Gastrocnemius medialis (tissue), 4 donors: ENCODE results near the gene RPUSD3. TPM values are rescaled to one million over a fixed set of nuclear protein-coding genes. Genes with fewer than 3 reads are reported as not detected.
A peak's percentile ranks its signal among the peaks of the same experiment; 100 is the strongest.

Experiments
- ATAC-seq, 2 donors: fragments of 150-250 bp; one replicate each; pipeline ENCODE4 v1.9.1; 2016
- DNase-seq, 2 donors: peaks; one replicate each; pipeline ENCODE4 v3.0.0-alpha.2; 2019
- H3K27ac ChIP-seq, 4 donors: fragments of 200-600 bp; sonication (generic); 1 replicate in 1 of 4; 2 replicates in 3 of 4; pipeline ENCODE4 v1.5.1; 2016 to 2018; ENCODE audit warnings: mild to moderate bottlenecking in 2 of 4, moderate library complexity in 1 of 4
- H3K27me3 ChIP-seq, 3 donors: fragments of 200-600 bp; sonication (generic) in 2 of 3; 1 replicate in 1 of 3; 2 replicates in 2 of 3; pipeline versions ENCODE4 v1.5.1 to v1.6.0; 2016 to 2019; ENCODE audit warnings: mild to moderate bottlenecking in 1 of 3, moderate library complexity in 1 of 3
- H3K36me3 ChIP-seq, 2 donors: fragments of 200-600 bp; sonication (generic) in 1 of 2; one replicate each; pipeline ENCODE4 v1.5.1; 2017 to 2018
- H3K4me1 ChIP-seq, 2 donors: fragments of 200-600 bp; sonication (generic) in 1 of 2; one replicate each; pipeline ENCODE4 v1.5.1; 2016 to 2017; ENCODE audit warnings: mild to moderate bottlenecking in 2 of 2
- H3K4me3 ChIP-seq, 4 donors: fragments of 200-600 bp; sonication (generic) in 3 of 4; 1 replicate in 1 of 4; 2 replicates in 3 of 4; pipeline ENCODE4 v1.5.1; 2016 to 2019; ENCODE audit warnings: mild to moderate bottlenecking in 2 of 4
- H3K9me3 ChIP-seq, 3 donors: fragments of 200-600 bp; sonication (generic) in 2 of 3; 1 replicate in 1 of 3; 2 replicates in 2 of 3; pipeline ENCODE4 v1.5.1; 2016 to 2019
- POLR2A ChIP-seq, 2 donors: fragments of 450-650 bp; IDR thresholded peaks; one replicate each; pipeline ENCODE4 v1.6.1; 2017; ENCODE audit warnings: antibody characterized with exemption in 2 of 2, mild to moderate bottlenecking in 2 of 2, moderate library complexity in 2 of 2
- in situ Hi-C, 4 donors: fragments of 200-750 bp; cut with MboI; loops; one replicate each; pipeline versions ENCODE4 v1.15.0 to v1.8.0; 2017; ENCODE audit warnings: low sequenced_read_pairs in 4 of 4
- intact Hi-C: fragments of 100-400 bp; cut with DNase I; formaldehyde crosslinking; loops from one replicate; pipeline ENCODE4 v1.15.1; 2023; ENCODE audit warnings: low total_unique reads
- total RNA-seq, 4 donors: library from RNA; depleted of rRNA; stranded (reverse); fragments of >200 nt; gene quantifications; one replicate each; pipeline versions ENCODE4 v1.1.0 to v1.2.3, GENCODE V29; 2016
- TF ChIP-seq, protein P1 (sequence below), 5 experiments: fragments of 450-650 bp in 3 of 5; fragments of 200-600 bp in 2 of 5; sonication (generic) in 2 of 5; IDR thresholded peaks in 4 of 5; conservative IDR thresholded peaks in 1 of 5; 1 replicate in 4 of 5; 2 replicates in 1 of 5; pipeline ENCODE4 v1.5.1; 2016 to 2019; ENCODE audit warnings: antibody characterized with exemption in 5 of 5, mild to moderate bottlenecking in 3 of 5, moderate library complexity in 3 of 5

Gene RPUSD3
- total RNA-seq, 4 donors from 2014 or later: 72.7 to 96.7 (median 75.5) TPM

DNA sequence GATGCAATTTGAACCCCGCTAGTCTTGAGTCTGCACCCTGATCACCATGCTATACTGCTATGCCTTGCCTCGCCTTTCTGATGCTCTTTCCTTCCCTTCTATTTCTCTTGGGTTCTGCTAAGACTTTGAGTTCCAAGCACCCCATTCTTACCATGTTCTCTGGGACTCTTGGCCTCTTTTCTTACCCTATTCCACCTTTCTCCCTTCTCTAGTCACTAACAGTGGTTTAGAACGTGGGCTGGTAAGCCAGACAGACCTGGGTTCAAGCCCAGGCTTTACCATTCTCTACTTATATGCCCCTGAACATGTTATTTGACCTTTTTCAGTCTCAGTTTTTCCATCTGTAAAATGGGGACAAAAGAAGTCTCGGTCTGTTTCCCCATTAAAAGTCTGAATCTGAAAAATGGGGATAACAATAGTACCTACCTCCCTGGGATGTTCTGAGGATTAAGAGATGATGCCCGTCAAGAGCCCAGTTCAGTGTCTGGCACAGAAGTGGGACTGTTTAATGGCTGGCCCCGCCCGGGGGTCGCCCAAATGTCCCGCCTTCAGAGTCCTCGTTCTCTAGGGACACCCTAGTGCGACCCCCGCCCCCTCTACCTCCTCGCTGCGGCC lies 51.9 kb downstream of the RPUSD3 start:
- ATAC-seq (peak in 1 of 2 donors; percentile 2), DNase-seq (no peak)
- no peak for TF ChIP-seq POLR2A (IDR thresholded peaks at IDR 0.05)
- TF ChIP-seq, protein P1, sequence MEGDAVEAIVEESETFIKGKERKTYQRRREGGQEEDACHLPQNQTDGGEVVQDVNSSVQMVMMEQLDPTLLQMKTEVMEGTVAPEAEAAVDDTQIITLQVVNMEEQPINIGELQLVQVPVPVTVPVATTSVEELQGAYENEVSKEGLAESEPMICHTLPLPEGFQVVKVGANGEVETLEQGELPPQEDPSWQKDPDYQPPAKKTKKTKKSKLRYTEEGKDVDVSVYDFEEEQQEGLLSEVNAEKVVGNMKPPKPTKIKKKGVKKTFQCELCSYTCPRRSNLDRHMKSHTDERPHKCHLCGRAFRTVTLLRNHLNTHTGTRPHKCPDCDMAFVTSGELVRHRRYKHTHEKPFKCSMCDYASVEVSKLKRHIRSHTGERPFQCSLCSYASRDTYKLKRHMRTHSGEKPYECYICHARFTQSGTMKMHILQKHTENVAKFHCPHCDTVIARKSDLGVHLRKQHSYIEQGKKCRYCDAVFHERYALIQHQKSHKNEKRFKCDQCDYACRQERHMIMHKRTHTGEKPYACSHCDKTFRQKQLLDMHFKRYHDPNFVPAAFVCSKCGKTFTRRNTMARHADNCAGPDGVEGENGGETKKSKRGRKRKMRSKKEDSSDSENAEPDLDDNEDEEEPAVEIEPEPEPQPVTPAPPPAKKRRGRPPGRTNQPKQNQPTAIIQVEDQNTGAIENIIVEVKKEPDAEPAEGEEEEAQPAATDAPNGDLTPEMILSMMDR (IDR thresholded peaks at IDR 0.05 in 4 of 5, conservative IDR thresholded peaks at IDR 0.05 in 1 of 5): no peak
- Histone ChIP-seq H3K4me1 (peaks cover 20 to 24% of the 10 kb centered on the region in 2 donors), H3K36me3 (peaks cover 0 to 14% of the 10 kb centered on the region in 2 donors), H3K27me3 (no peaks in the 10 kb centered on the region), H3K9me3 (no peaks in the 10 kb centered on the region), H3K4me3 (peak overlapping the region; percentile 89 to 99 (median 94)), H3K27ac (peak overlapping the region; percentile 93 to 99 (median 98))
- in situ Hi-C loops: no loop called here
- intact Hi-C loops: loop anchor here (1.0 to 2.0 kb wide), 4 partner anchors 43 to 143 kb away; partner anchors contain the start of genes BRPF1, MTMR14, OGG1 and RPUSD3

DNA sequence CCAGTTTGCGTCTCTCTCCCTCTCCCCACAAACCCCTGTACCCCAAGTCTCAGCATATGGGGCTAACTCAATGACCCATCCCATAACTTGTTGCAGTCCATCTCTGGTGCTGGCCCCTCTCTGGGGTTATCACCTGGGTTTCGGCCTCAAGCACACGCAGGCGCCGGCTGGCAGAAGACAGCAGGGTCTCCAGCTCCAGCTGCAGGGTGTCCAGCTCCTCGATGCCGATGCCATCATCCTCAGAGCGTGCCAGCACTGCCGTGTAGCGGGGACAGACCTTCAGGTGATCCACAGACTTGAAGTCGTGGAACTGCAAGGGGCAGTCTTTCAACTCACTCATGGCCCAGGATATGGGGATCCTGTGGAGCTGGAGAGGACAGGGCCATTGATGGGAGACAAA lies 52.7 kb downstream of the RPUSD3 start:
- Histone ChIP-seq H3K27ac (peak overlapping the region; percentile 93 to 99 (median 98)), H3K36me3 (peaks cover 0 to 21% of the 10 kb centered on the region in 2 donors), H3K9me3 (no peaks in the 10 kb centered on the region), H3K4me3 (no peak overlapping the region), H3K27me3 (no peaks in the 10 kb centered on the region), H3K4me1 (peaks cover 20 to 24% of the 10 kb centered on the region in 2 donors)
- intact Hi-C loops (no loop called here), in situ Hi-C loops (no loop called here)
- DNase-seq (no peak), ATAC-seq (no peak)
- TF ChIP-seq, protein P1 (IDR thresholded peaks at IDR 0.05 in 4 of 5, conservative IDR thresholded peaks at IDR 0.05 in 1 of 5): no peak
- TF ChIP-seq POLR2A (IDR thresholded peaks at IDR 0.05): no peak

Other genes starting within 250 kb of the RPUSD3 start
- 10 to 100 TPM; 53.7 to 87.0 (median 68.3) TPM for gene MTMR14, start 194.5 kb downstream of the RPUSD3 start, total RNA-seq
- gene CPNE9, start 140.2 kb downstream of the RPUSD3 start, total RNA-seq: not detected
- 10 to 100 TPM; 12.0 to 19.5 (median 14.7) TPM for gene BRPF1, start 112.3 kb downstream of the RPUSD3 start, total RNA-seq
- 10 to 100 TPM in 1 of 4 donors, 1 to 10 TPM in 3; 4.1 to 13.3 (median 7.4) TPM for gene OGG1, start 94.1 kb downstream of the RPUSD3 start, total RNA-seq
- 10 to 100 TPM in 1 of 4 donors, 1 to 10 TPM in 3; 2.1 to 11.6 (median 8.0) TPM for gene CAMK1, start 74.1 kb downstream of the RPUSD3 start, total RNA-seq
- gene TADA3, start 51.5 kb downstream of the RPUSD3 start, total RNA-seq: 10 to 100 TPM; 58.1 to 83.5 (median 66.7) TPM
- gene ARPC4, start 50.9 kb downstream of the RPUSD3 start, total RNA-seq: 100 to 1,000 TPM in 3 of 4 donors, 10 to 100 TPM in 1; 96.8 to 147 (median 143) TPM
- 10 to 100 TPM in 2 of 4 donors, 1 to 10 TPM in 2; 3.2 to 17.6 (median 8.5) TPM for gene TTLL3, start 33.7 kb downstream of the RPUSD3 start, total RNA-seq
- 10 to 100 TPM in 1 of 4 donors, 1 to 10 TPM in 3; 1.4 to 13.4 (median 3.5) TPM for gene CIDEC, start 36.2 kb upstream of the RPUSD3 start, total RNA-seq
- 10 to 100 TPM; 42.8 to 96.4 (median 67.0) TPM for gene JAGN1, start 46.6 kb upstream of the RPUSD3 start, total RNA-seq
- 1 to 10 TPM in 1 of 4 donors, under 1 TPM in 2, not detected in 1; 0.20 to 1.5 (median 0.64) TPM for gene IL17RE, start 58.8 kb upstream of the RPUSD3 start, total RNA-seq
- 10 to 100 TPM; 14.8 to 67.3 (median 47.2) TPM for gene IL17RC, start 73.1 kb upstream of the RPUSD3 start, total RNA-seq
- 10 to 100 TPM; 31.6 to 42.3 (median 37.1) TPM for gene CRELD1, start 89.8 kb upstream of the RPUSD3 start, total RNA-seq
- gene PRRT3, start 108.4 kb upstream of the RPUSD3 start, total RNA-seq: 1 to 10 TPM in 3 of 4 donors, under 1 TPM in 1; 0.92 to 7.4 (median 2.5) TPM
- 100 to 1,000 TPM; 147 to 329 (median 204) TPM for gene EMC3, start 142.8 kb upstream of the RPUSD3 start, total RNA-seq
- gene FANCD2, start 182.4 kb upstream of the RPUSD3 start, total RNA-seq: 1 to 10 TPM in 1 of 4 donors, under 1 TPM in 2, not detected in 1; 0.46 to 1.3 (median 0.58) TPM